HepG2 (cell line): ENCODE data around the gene FXYD6. TPM values are rescaled to one million over a fixed set of nuclear protein-coding genes. Genes with fewer than 3 reads are reported as not detected.

Experiments
- ATAC-seq: fragments of 200-7000 bp; cut with Tn5 transposase; 3 replicates; pipeline ENCODE4 v1.9.1; 2020; ENCODE audit warnings: mild to moderate bottlenecking, moderate library complexity
- BruUV-seq: library from RNA; stranded (reverse); fragments of 400-500 nt; replicated peaks from 2 replicates; lab custom pipeline; 2021; lab: Mats Ljungman, UMichigan
- CTCF ChIA-PET: fragments of 300-600 bp; formaldehyde crosslinking; extraction: SDS; loops from one replicate; lab custom pipeline; 2021; ENCODE audit warnings: low total read pairs, inconsistent platforms, low intra/inter-chr PET ratio; lab: Yijun Ruan, JAX
- POLR2A ChIA-PET: fragments of 350-600 bp; sonication (Branson Sonifier 250); formaldehyde crosslinking; loops from one replicate; lab custom pipeline; 2020; ENCODE audit warnings: antibody characterized with exemption, inconsistent platforms; lab: Yijun Ruan, JAX
- DNase-seq: peaks from one replicate; pipeline ENCODE4 v3.0.0-alpha.2; 2015; ENCODE audit warnings: low spot score
- FAIRE-seq: peaks from 3 replicates; lab custom pipeline; 2011; peaks lifted over from hg19 to GRCh38; lab: Jason Lieb, UNC
- H2AFZ ChIP-seq: one replicate; pipeline ENCODE4 v1.6.1; 2011; ENCODE audit warnings: low read length, inconsistent platforms
- H3K27ac ChIP-seq: fragments of 300-600 bp; 3 replicates; pipeline ENCODE4 v1.8.0; 2011; ENCODE audit warnings: mixed run types, mild to moderate bottlenecking, mixed read lengths, low read length, inconsistent platforms; ENCODE audit not compliant: insufficient read depth; ENCODE audit errors: extremely low read length
- H3K27me3 ChIP-seq, 2 experiments: fragments of 200-600 bp in 1 of 2; 2 replicates in 1 of 2; 3 replicates in 1 of 2; pipeline versions ENCODE4 v1.6.0 to v1.8.0; 2011; ENCODE audit warnings: low read length in 2 of 2, mild to moderate bottlenecking in 2 of 2, moderate library complexity in 2 of 2, inconsistent platforms in 1 of 2; ENCODE audit not compliant: insufficient read depth in 2 of 2, control insufficient read depth in 1 of 2
- H3K36me3 ChIP-seq, 2 experiments: fragments of 200-600 bp in 1 of 2; replicated peaks in 1 of 2; 2 replicates in 1 of 2; 3 replicates in 1 of 2; pipeline versions ENCODE4 v1.5.1 to v1.8.0; 2011; ENCODE audit warnings: low read length in 2 of 2, inconsistent platforms in 1 of 2; ENCODE audit not compliant: insufficient read depth in 2 of 2, control insufficient read depth in 1 of 2
- H3K4me1 ChIP-seq: 2 replicates; pipeline ENCODE4 v1.5.1; 2012; ENCODE audit warnings: low read length, inconsistent platforms; ENCODE audit not compliant: insufficient read depth
- H3K4me2 ChIP-seq: 2 replicates; pipeline ENCODE4 v1.6.0; 2011; ENCODE audit warnings: low read depth, low read length, inconsistent platforms
- H3K4me3 ChIP-seq, 3 experiments: fragments of 200-600 bp in 1 of 3; sonication (generic), shearing (Covaris generic) in 1 of 3; replicated peaks in 1 of 3; 2 replicates each; pipeline ENCODE4 v1.5.1; 2011 to 2016; ENCODE audit warnings: low read length in 3 of 3, inconsistent platforms in 2 of 3, low read depth in 2 of 3, mild to moderate bottlenecking in 2 of 3, control low read depth in 1 of 3, mixed read lengths in 1 of 3; ENCODE audit not compliant: insufficient read depth in 1 of 3
- H3K79me2 ChIP-seq: one replicate; pipeline ENCODE4 v1.6.1; 2011; ENCODE audit warnings: low read length, inconsistent platforms; ENCODE audit not compliant: insufficient read depth
- H3K9ac ChIP-seq: 2 replicates; pipeline ENCODE4 v1.6.0; 2011; ENCODE audit warnings: mild to moderate bottlenecking, low read depth, low read length, inconsistent platforms; ENCODE audit not compliant: insufficient read depth
- H3K9me3 ChIP-seq: 2 replicates; pipeline ENCODE4 v1.5.1; 2012; ENCODE audit warnings: mild to moderate bottlenecking, low read length
- H4K20me1 ChIP-seq: 2 replicates; pipeline ENCODE4 v1.6.0; 2011; ENCODE audit warnings: inconsistent platforms, mild to moderate bottlenecking, low read length, moderate library complexity; ENCODE audit not compliant: insufficient read depth
- EED ChIP-seq: sonication (generic); formaldehyde crosslinking; IDR thresholded peaks from 2 replicates; pipeline ENCODE4 v1.5.0; 2020; ENCODE audit warnings: mild to moderate bottlenecking, missing genetic modification reagents
- ESRRA ChIP-seq: sonication (generic); formaldehyde crosslinking; IDR thresholded peaks from 2 replicates; pipeline ENCODE4 v1.5.1; 2020; ENCODE audit warnings: mild to moderate bottlenecking, low read depth, missing genetic modification reagents
- IRF9 ChIP-seq: sonication (generic); formaldehyde crosslinking; IDR thresholded peaks from 2 replicates; pipeline ENCODE4 v1.8.0; 2022; ENCODE audit warnings: missing genetic modification reagents, mild to moderate bottlenecking, borderline replicate concordance
- LBX2 ChIP-seq: sonication (generic); formaldehyde crosslinking; IDR thresholded peaks from 2 replicates; pipeline ENCODE4 v1.5.0; 2020; ENCODE audit warnings: missing genetic modification reagents, mild to moderate bottlenecking, borderline replicate concordance
- NR2F1 ChIP-seq, 2 experiments: fragments of 450-650 bp in 1 of 2; formaldehyde crosslinking in 1 of 2; IDR thresholded peaks; 2 replicates each; pipeline versions ENCODE4 v1.5.0 to v1.6.1; 2016 to 2020; ENCODE audit warnings: mild to moderate bottlenecking in 1 of 2, missing compliant biosample characterization in 1 of 2, missing genetic modification reagents in 1 of 2, moderate library complexity in 1 of 2
- PCBP1 ChIP-seq: fragments of 200-400 bp; formaldehyde crosslinking; IDR thresholded peaks from 2 replicates; pipeline ENCODE4 v1.6.1; 2017; ENCODE audit warnings: mild to moderate bottlenecking, low read depth, low read length, borderline replicate concordance
- PITX1 ChIP-seq: sonication (generic); formaldehyde crosslinking; IDR thresholded peaks from 2 replicates; pipeline ENCODE4 v1.5.1; 2020; ENCODE audit warnings: mild to moderate bottlenecking, missing genetic modification reagents
- SMYD3 ChIP-seq: sonication (generic); formaldehyde crosslinking; IDR thresholded peaks from 2 replicates; pipeline ENCODE4 v1.8.1; 2023; ENCODE audit warnings: mild to moderate bottlenecking, missing genetic modification reagents
- ZFX ChIP-seq: sonication (generic); formaldehyde crosslinking; IDR thresholded peaks from 2 replicates; pipeline ENCODE4 v1.4.0; 2020; ENCODE audit warnings: mild to moderate bottlenecking, low read depth, missing genetic modification reagents, moderate library complexity
- ZNF30 ChIP-seq: sonication (generic); formaldehyde crosslinking; IDR thresholded peaks from 2 replicates; pipeline ENCODE4 v1.5.0; 2020; ENCODE audit warnings: mild to moderate bottlenecking, missing genetic modification reagents
- ZNF501 ChIP-seq: sonication (generic); formaldehyde crosslinking; IDR thresholded peaks from 2 replicates; pipeline ENCODE4 v1.5.1; 2020; ENCODE audit warnings: mild to moderate bottlenecking, moderate library complexity, missing genetic modification reagents
- ZNF512 ChIP-seq: sonication (generic); formaldehyde crosslinking; IDR thresholded peaks from 2 replicates; pipeline ENCODE4 v1.4.0; 2020; ENCODE audit warnings: mild to moderate bottlenecking, missing genetic modification reagents
- ZNF530 ChIP-seq: sonication (generic); formaldehyde crosslinking; IDR thresholded peaks from 2 replicates; pipeline ENCODE4 v1.5.0; 2020; ENCODE audit warnings: low read depth, mild to moderate bottlenecking, missing genetic modification reagents
- ZNF580 ChIP-seq: IDR thresholded peaks from 2 replicates; pipeline ENCODE4 v1.6.1; 2016; ENCODE audit warnings: low read depth, borderline replicate concordance
- ZNF75D ChIP-seq: sonication (generic); formaldehyde crosslinking; IDR thresholded peaks from 2 replicates; pipeline ENCODE4 v1.8.1; 2023; ENCODE audit warnings: missing genetic modification reagents, mild to moderate bottlenecking, borderline replicate concordance
- ZNF775 ChIP-seq: sonication (generic); formaldehyde crosslinking; IDR thresholded peaks from 2 replicates; pipeline ENCODE4 v1.4.0; 2020; ENCODE audit warnings: missing genetic modification reagents, mild to moderate bottlenecking, moderate library complexity, borderline replicate concordance
- ZNF781 ChIP-seq: sonication (generic); formaldehyde crosslinking; IDR thresholded peaks from 2 replicates; pipeline ENCODE4 v1.5.1; 2020; ENCODE audit warnings: borderline replicate concordance, mild to moderate bottlenecking, missing genetic modification reagents; ENCODE audit errors: not compliant biosample characterization
- ZSCAN31 ChIP-seq: sonication (generic); formaldehyde crosslinking; IDR thresholded peaks from 2 replicates; pipeline ENCODE4 v1.5.0; 2020; ENCODE audit warnings: low read depth, mild to moderate bottlenecking, missing genetic modification reagents
- WGBS: methylation state at CpG from one replicate; pipeline ENCODE4 v1.1.6; 2017; ENCODE audit warnings: low lambda C conversion rate; 5-methylcytosine and 5-hydroxymethylcytosine counted together
- in situ Hi-C: cut with HindIII; loops from 2 replicates; pipeline ENCODE4 v1.10.0; 2017; ENCODE audit warnings: low pct_unique_long_range_greater_than_20kb; ENCODE audit not compliant: extremely low pct_ligation_motif_present
- intact Hi-C: fragments of 100-400 bp; cut with micrococcal nuclease; formaldehyde crosslinking; loops from one replicate; pipeline ENCODE4 v1.10.0; 2022; ENCODE audit not compliant: unreplicated experiment
- polyA plus RNA-seq, 8 experiments: library from polyadenylated mRNA; depleted of rRNA in 3 of 8; stranded (reverse) in 7 of 8; unstranded in 1 of 8; fragments of >200 nt; fragmentation: Illumina TruSeq in 4 of 8; extraction: Trizol in 4 of 8; gene quantifications; 2 replicates each; pipeline versions ENCODE4 v1.2.1 to v1.2.3, GENCODE V29; 2011 to 2016; ENCODE audit warnings: low read depth in 4 of 8, missing spikeins in 1 of 8, mixed read lengths in 1 of 8; ENCODE audit not compliant: insufficient read depth in 1 of 8
- total RNA-seq, 5 experiments: library from RNA; depleted of rRNA; stranded (reverse); fragments of >200 nt; fragmentation: Illumina TruSeq; extraction: Trizol; gene quantifications; 2 replicates each; pipeline ENCODE4 v1.2.3, GENCODE V29; 2016; ENCODE audit warnings: low read depth in 1 of 5

FXYD6 gene
- total and polyA plus RNA-seq, 2 of the 13 experiments (the other 11 are each of a cell fraction or from before 2014, with no cell fraction given), result not detected

- Histone ChIP-seq H3K4me2 (no peak overlapping the region), H3K36me3 (no peaks in the 10 kb centered on the region), H3K4me3 (no peak overlapping the region), H2AFZ (no peak overlapping the region), H3K27me3 (no peaks in the 10 kb centered on the region; a peak in 2 of 5 replicates), H3K9me3 (no peaks in the 10 kb centered on the region), H4K20me1 (no peaks in the 10 kb centered on the region), H3K27ac (no peak overlapping the region), H3K9ac (no peak overlapping the region), H3K4me1 (peaks cover 10% of the 10 kb centered on the region), H3K79me2 (no peaks in the 10 kb centered on the region)
- DNase-seq, result no peak
- POLR2A ChIA-PET, result no interaction called here
- no peak for ATAC-seq
- in situ Hi-C loops (no loop called here), intact Hi-C loops (no loop called here)
- CTCF ChIA-PET, result interaction anchor here (1.8 kb wide), 1 partner anchor 14 kb away, joined by 8 read pairs; no protein-coding TSS in a partner anchor
- FAIRE-seq, result no peak
- 47% methylated on average over 5 of the region's 8 CpGs for WGBS
- no TSS peak for BruUV-seq
- TF ChIP-seq IRF9 (CRISPR knock-in tag) (no peak), ZNF530 (CRISPR knock-in tag) (no peak), PCBP1 (no peak), ZNF775 (CRISPR knock-in tag) (no peak), ZNF512 (CRISPR knock-in tag) (no peak), ZNF501 (CRISPR knock-in tag) (no peak), ZSCAN31 (CRISPR knock-in tag) (no peak), ZFX (CRISPR knock-in tag) (no peak), ESRRA (CRISPR knock-in tag) (no peak), PITX1 (CRISPR knock-in tag) (no peak), NR2F1 (CRISPR knock-in tag; IDR thresholded peaks at IDR 0.05) (no peak), ZNF781 (no peak), LBX2 (CRISPR knock-in tag) (no peak), ZNF580 (CRISPR knock-in tag) (no peak), ZNF75D (no peak), EED (CRISPR knock-in tag) (no peak), ZNF30 (CRISPR knock-in tag) (no peak), SMYD3 (no peak)
Measured at GRCh38 chr11:117803896-117804295, 72.6 kb downstream of the FXYD6 start.
